Jurkat, Clone E6-1 (cell line): ENCODE measurements around the gene SF3B1.
A peak's percentile ranks its signal among the peaks of the same experiment; 100 is the strongest.
"Not testable (repeated sequence)": the region's sequence is repeated elsewhere in the genome, so short reads cannot be mapped to it uniquely, and the experiment has no call there.

Experiments used
- DNase-seq: peaks from one replicate; pipeline ENCODE4 v3.0.0-alpha.2; 2011; ENCODE audit warnings: low read depth, low spot score
- H3K4me3 ChIP-seq: 2 replicates; pipeline ENCODE4 v1.5.1; 2011; ENCODE audit warnings: mild to moderate bottlenecking, low read length, control low read depth, moderate library complexity

SF3B1 gene

GRCh38 chr2:197357986-197358385 lies 76.8 kb downstream of the SF3B1 start:
- H3K4me3 ChIP-seq = no peak overlapping the region
- DNase-seq = no peak

GRCh38 chr2:197356136-197356535 lies 78.7 kb downstream of the SF3B1 start:
- no peak overlapping the region for H3K4me3 ChIP-seq
- peak; percentile 36 for DNase-seq

DNA sequence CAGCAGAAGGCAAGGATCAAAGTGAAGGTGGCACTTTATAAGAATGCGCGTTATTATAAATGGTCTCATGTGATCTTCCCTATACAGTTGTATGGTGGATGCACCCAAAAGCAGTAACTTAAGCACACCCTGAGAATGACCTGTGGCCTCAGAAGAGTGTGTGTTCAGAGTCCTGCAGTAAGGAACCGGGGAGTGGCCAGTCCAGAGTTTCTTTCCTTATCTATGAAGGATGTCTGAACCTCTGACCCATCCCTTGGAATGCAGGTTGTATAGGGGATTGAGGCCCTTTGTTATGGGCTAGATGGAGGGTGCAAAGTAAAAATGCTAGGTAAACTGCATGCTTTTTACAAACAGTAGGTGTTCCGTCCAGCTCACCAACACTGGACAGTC lies 80.7 kb downstream of the SF3B1 start:
- H3K4me3 ChIP-seq = no peak overlapping the region
- no peak for DNase-seq

GRCh38 chr2:197353393-197354168 lies 81.2 kb downstream of the SF3B1 start:
- DNase-seq = no peak

DNA sequence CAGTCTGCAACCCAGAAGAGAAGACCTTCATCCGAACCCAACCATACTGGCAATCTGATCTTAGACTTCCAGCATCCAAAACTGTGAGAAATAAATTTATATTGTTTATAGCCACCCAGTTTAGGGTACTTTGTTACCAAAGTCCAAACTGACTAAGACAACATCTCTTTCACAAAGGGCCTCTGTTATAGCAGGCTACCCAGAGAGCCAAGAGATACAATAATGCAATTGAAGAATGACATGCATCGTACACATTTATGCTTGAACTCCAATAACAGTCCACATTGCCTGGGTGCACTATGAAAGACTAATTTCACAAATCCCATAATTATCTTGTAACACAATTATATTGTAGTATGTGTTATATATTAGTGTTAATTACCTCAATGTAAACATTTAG lies 85.1 kb downstream of the SF3B1 start:
- DNase-seq = no peak
- H3K4me3 ChIP-seq = no peak overlapping the region

More at GRCh38 chr2:197353393-197354168, 81.2 kb downstream of the SF3B1 start:
- no peak overlapping the region for H3K4me3 ChIP-seq

DNA sequence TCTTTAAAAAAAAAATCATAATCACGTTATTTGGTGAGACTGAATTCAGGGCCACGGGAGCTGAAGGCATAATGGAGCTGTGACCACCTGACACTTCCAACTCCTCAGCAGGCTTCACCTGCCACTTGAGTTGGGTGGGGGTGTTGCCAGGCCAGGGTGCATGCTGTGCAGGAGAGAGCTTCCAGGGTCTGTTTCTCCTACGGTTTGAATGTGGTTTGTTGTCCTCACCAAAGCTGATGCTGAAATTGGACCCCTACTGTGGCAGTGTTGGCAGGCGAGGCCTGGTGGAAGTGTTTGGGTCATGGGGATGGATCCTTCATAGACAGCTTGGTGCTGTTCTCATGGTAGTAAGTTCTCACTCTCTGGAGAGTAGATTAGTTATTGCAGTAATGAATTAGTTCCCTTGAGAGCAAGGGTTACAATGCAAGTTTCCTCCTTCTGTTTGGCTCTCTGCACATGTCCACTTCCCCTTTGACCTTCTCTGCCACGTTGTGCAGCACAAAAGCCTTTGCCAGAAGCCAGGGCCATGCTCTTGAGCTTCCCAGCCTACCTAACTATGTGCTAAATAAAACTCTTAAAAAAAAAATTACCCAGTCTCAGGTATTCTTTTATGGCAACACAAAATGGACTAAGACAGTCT lies 86.0 kb downstream of the SF3B1 start:
- DNase-seq = no peak
- no peak overlapping the region for H3K4me3 ChIP-seq

DNA sequence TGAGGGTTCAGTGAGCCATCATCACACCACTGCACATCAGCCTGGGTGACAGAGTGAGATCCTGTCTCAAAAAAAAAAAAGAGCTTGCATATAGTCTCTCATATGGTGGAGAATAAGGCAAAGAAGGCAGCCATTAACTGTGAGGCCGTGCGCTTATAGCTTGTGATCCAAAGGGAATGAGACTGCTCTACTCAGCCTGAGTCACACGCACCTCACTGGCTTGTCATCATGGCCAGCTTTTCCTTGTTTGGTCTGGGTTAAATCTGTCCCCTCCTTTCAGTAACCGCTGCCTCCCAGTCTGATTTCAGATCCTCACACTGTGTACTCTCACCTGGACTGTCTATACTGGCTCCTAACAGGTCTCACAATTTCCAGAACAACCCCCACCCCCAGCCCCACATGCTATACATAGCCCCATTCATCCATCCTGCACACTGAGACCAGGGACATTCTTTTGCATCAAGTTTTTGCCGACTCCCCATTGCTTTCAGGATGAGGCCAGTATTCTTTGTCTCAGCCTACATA lies 88.9 kb downstream of the SF3B1 start:
- no peak overlapping the region for H3K4me3 ChIP-seq
- no peak for DNase-seq

DNA sequence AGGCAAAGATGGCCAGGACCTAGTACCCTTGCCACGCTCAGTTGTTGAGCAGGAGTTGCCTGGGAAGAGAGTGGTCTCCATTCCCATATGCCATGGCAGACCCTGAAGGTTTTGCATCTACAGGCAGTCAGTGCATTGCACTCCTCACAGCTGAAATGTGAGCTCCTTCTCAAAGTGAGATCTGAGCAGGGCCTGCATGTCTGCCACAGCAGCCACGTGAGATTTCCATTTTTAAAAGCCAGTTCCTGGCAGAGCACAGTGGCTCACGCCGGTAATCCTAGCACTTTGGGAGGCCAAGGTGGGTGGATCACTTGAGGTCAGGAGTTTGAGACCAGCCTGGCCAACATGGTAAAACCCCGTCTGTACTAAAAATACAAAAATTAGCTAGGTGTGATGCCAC lies 90.9 kb downstream of the SF3B1 start:
- H3K4me3 ChIP-seq, DNase-seq: not testable (repeated sequence)

DNA sequence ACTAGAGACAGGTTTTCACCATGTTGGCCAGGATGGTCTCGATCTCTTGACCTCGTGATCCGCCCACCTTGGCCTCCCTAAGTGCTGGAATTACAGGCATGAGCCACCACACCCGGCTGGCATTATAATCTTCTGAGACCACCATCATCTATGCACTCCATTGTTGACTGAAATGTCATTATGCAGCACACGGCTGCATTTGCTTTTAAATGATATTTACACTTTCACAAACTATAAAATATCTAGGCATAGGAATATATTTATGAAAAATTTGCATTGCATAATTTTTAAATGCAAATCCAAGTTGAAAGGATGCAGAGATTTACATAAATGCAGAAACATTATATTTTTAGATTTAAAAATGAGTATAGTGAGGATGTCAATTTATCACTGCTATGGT lies 94.2 kb downstream of the SF3B1 start:
- no peak for DNase-seq
- no peak overlapping the region for H3K4me3 ChIP-seq
